K562 treated with DMSO at 1 percent for 4 hours (cell line): ENCODE results near the gene TTLL13. TPM values are rescaled to one million over a fixed set of nuclear protein-coding genes. Genes with fewer than 3 reads are reported as not detected.

Experiments
- total RNA-seq: library from RNA; unstranded; fragments of 300-600 nt; gene quantifications from 2 replicates; pipeline ENCODE4 v1.2.3, GENCODE V29; 2022; ENCODE audit not compliant: insufficient read depth

TTLL13 gene
- total RNA-seq, result not detected in 2 replicates

DNA sequence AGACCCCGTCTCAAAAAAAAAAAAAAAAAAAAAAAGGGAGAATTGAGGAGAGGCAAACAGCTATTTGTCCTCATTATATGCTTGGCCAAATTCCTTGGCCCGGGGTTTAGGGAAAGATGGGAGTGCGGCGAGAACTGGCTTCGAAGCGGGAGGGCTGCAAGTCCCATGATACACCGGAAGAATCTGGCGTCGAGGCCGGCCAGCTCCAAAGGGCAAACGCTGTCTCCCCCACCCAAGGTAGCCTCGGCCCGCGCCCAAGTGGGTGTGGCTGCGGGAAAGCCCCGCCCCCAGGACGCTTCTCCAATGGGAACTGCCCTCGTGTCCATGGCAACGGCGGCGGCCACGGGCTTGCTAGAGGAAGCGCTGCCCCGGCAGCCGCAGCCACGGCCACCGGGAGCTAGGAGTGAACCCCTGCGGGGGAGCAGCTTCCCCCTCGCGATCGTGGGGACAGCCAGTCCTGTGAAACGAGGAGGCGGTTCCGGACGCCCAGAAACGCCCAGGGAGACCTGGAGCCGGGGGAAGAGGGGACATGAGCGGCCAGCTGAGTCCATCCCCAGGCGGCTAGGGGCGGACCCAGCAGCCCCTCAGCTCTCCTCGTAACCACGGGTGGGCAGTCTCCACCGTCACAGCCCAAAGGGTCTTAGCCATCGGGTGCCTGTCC, at the start of gene TTLL13:
TTLL13 (plus strand) TSS at position 354 of the 661 bp plus-strand sequence. CDS start 1,075 bp downstream, outside the sequence.

DNA sequence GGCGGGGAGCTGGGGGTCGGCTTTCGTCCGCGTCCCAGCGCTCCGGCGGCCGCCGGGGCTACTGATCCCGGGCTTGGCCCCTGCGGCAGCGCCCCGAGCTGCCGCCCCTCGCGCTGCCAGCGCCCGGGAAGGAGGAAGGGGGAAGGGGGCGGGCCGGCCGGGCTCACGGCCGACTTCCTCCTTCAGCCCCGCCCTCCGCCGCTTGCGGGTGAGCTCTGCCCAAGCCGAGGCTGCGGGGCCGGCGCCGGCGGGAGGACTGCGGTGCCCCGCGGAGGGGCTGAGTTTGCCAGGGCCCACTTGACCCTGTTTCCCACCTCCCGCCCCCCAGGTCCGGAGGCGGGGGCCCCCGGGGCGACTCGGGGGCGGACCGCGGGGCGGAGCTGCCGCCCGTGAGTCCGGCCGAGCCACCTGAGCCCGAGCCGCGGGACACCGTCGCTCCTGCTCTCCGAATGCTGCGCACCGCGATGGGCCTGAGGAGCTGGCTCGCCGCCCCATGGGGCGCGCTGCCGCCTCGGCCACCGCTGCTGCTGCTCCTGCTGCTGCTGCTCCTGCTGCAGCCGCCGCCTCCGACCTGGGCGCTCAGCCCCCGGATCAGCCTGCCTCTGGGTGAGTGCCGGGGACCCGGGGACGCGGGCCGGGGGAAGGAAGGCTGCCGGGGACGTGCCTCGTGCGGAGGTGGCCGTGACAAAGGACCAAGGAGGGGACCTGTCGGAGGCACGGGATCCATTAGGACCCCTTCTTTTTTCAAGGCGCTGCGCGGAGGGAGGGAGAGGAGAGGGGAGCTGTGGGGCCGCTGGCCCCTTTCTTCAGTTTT, 48.0 kb upstream of the TTLL13 start, which contains the start of gene SEMA4B:
SEMA4B (plus strand) TSS at position 201 of the 814 bp plus-strand sequence; CDS start at position 450, 249 bp downstream.

DNA sequence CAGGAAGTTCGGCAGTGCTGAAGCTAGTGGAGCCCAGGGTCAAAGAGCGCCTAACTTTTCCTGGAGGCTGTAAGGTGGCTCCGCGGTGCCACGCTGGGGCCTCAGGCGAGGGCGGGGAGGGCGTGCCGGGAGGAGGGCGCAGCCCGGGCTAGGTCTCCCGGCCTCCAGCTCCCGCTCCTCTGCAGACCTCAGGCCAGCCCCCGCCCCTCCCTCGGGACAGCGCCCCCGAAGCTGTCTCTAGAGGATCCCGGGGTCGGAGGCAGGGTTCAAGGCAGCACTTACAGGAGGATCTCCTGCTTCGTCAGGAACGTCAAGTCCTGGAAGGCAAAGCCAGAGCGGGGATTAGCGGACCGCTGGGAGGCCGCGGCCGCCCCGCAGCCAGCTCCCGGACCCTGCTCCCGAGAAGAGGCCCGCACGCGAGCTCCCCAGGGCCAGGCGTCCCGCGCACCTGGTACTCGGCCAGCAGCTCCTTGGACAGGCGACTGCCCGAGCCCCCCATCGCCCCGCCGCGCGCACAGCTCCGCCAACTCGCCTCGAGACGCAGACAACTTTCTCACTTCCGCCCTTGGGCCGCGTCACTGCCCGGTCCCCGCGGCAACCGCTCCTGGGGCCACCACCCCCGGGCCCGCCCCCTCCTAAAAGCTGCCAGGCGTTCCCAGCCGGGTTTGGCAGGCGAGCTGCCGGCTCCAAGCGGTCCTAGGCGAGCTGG, 15.8 kb upstream of the TTLL13 start, which contains the start of gene CIB1:
CIB1 (minus strand) TSS at position 555 of the 709 bp plus-strand sequence; CDS start at position 499, 56 bp downstream.

DNA sequence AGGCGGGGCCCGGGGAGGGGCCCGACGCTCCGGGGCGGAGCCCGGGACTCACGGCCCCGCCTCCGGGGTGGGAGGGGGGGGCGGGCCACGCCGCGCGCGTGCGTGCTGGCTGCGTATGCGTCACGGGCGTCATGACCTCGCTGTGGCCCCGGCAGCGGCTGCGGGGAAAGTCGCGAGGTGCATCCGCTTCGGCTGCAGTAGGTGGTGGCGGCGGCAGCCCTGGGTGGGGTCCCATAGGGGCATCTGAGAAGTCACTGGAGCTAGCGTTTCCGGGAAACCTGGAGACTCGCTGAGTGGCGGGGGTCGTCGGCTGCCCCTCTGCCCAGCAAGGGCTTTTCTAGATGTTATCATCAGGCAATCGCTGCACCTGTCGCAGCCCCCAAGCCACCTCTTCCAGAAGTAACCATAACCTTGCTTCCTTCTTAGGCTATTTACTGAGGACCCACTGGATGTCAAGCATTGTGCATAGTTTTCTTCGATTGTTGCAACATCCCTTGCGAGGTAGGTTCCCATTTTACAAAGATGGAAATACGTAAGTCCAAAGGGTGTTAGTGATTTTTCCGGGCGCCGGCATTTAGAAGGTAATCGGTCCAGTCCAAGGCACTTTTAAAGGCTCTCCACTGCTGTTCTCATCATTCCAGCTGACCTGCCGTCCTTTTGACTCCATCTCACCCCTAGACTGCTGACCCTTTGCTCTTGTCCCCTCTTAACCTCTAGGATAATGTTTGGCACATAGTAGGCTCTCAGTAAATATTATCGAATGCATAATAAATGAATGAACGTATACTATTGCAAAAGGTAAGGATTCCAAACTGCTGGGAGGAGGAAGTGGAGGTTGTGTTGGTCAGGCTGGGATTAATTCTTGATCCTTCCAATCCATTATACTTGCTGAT, 15.0 kb upstream of the TTLL13 start, which contains the start of gene GDPGP1:
GDPGP1 (plus strand) TSS at position 114 of the 893 bp plus-strand sequence. CDS start 6,700 bp downstream, outside the sequence.

GRCh38 chr15:90265271-90266060, 16.1 kb downstream of the TTLL13 start, which contains the start of gene NGRN:
TSS of gene NGRN (plus strand) at chr15:90265672. CDS start at chr15:90265713, 41 bp downstream.

Other genes starting within 250 kb of the TTLL13 start
- 7.6 and 8.0 TPM in 2 replicates for gene ZNF710, start 248.2 kb upstream of the TTLL13 start, total RNA-seq
- gene IDH2, start 147.1 kb upstream of the TTLL13 start, total RNA-seq, result 86.0 and 111 TPM in 2 replicates
- 25.2 and 36.5 TPM in 2 replicates for gene SEMA4B, start 48.2 kb upstream of the TTLL13 start, total RNA-seq
- gene CIB1, start 15.6 kb upstream of the TTLL13 start, total RNA-seq, result 126 and 166 TPM in 2 replicates
- 1.7 and 4.0 TPM in 2 replicates for gene GDPGP1, start 15.3 kb upstream of the TTLL13 start, total RNA-seq
- 55.7 and 60.1 TPM in 2 replicates for gene NGRN, start 16.1 kb downstream of the TTLL13 start, total RNA-seq
- gene ZNF774, start 102.7 kb downstream of the TTLL13 start, total RNA-seq, result 0.65 and 1.1 TPM in 2 replicates
- gene IQGAP1, start 138.7 kb downstream of the TTLL13 start, total RNA-seq, result 72.0 and 73.1 TPM in 2 replicates